ENCODE data around the gene MLLT3.

Gene MLLT3

DNA sequence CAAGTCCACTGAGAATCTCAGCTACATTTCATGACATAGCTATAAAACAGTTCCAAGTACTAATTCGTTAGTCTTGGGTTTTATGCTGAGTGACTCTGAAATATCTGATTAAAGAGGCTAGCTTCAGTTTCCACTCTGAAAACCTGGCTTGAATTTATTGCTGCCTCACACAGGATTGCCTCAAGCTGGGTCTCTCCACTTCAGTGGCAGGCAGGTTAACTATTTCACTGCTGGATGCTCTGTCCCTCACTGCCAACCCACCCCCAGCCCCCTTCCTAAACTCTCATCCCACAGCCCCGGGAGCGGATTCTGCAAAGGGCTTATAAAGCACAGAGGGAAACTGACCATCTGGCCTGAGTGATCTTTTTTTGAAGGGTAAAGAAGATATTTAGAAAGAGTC, 318.3 kb downstream of the MLLT3 start:
- POLR2A ChIA-PET = no interaction called here
- no peak for DNase-seq (ENCODE audit: extremely low spot score)
- TF ChIP-seq, protein P1, sequence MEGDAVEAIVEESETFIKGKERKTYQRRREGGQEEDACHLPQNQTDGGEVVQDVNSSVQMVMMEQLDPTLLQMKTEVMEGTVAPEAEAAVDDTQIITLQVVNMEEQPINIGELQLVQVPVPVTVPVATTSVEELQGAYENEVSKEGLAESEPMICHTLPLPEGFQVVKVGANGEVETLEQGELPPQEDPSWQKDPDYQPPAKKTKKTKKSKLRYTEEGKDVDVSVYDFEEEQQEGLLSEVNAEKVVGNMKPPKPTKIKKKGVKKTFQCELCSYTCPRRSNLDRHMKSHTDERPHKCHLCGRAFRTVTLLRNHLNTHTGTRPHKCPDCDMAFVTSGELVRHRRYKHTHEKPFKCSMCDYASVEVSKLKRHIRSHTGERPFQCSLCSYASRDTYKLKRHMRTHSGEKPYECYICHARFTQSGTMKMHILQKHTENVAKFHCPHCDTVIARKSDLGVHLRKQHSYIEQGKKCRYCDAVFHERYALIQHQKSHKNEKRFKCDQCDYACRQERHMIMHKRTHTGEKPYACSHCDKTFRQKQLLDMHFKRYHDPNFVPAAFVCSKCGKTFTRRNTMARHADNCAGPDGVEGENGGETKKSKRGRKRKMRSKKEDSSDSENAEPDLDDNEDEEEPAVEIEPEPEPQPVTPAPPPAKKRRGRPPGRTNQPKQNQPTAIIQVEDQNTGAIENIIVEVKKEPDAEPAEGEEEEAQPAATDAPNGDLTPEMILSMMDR (IDR thresholded peaks at IDR 0.05; ENCODE audit: control extremely low read depth, extremely low read depth, low read depth, missing control alignments) = no peak
- CTCF ChIA-PET = interaction anchor here (0.6 kb wide), 1 partner anchor 662 kb away, joined by 3 read pairs; no protein-coding TSS in a partner anchor

DNA sequence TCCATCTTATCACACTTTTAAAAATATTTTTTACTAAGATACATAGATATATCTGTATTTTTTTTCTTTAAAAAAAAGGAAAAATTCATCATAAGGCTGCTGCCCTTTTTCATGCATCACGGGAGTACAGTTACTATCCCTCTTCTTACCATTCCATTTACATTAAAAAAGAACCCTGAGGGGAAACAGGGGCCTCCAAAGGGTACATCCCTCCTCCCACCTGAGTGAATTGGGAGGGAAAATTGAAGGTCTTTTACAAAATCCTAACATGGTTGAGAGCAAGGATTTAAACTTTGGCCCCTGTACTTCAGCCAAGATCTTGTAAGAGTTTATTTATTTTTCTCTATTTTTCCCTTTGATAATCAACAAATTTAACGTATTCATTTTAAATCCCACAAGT, 319.2 kb downstream of the MLLT3 start:
- POLR2A ChIA-PET = no interaction called here
- no peak for DNase-seq (ENCODE audit: extremely low spot score)
- CTCF ChIA-PET = no interaction called here
- TF ChIP-seq, protein P1 (IDR thresholded peaks at IDR 0.05; ENCODE audit: control extremely low read depth, extremely low read depth, low read depth, missing control alignments) = no peak

DNA sequence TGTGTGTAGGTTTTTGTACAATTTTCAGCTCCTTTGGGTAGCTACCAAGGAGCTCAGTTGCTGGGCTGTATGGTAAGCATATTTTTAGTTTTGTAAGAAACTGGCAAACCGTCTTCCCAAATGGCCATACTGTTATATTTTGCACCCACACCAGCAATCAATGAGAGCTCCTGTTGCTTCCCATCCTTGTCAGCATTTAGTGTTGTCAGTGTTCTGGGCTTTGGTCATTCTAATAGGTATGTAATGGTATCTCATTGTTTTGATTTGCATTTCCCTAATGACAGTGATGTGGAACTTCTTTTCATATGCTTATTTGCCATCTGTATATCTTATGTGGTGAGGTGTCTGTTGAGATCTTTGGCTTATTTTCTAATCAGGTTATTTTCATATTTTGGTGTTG, 320.1 kb downstream of the MLLT3 start:
- ChIA-PET POLR2A (no interaction called here), CTCF (no interaction called here)
- no peak for DNase-seq (ENCODE audit: extremely low spot score)
- TF ChIP-seq, protein P1 (IDR thresholded peaks at IDR 0.05; ENCODE audit: control extremely low read depth, extremely low read depth, low read depth, missing control alignments) = no peak

DNA sequence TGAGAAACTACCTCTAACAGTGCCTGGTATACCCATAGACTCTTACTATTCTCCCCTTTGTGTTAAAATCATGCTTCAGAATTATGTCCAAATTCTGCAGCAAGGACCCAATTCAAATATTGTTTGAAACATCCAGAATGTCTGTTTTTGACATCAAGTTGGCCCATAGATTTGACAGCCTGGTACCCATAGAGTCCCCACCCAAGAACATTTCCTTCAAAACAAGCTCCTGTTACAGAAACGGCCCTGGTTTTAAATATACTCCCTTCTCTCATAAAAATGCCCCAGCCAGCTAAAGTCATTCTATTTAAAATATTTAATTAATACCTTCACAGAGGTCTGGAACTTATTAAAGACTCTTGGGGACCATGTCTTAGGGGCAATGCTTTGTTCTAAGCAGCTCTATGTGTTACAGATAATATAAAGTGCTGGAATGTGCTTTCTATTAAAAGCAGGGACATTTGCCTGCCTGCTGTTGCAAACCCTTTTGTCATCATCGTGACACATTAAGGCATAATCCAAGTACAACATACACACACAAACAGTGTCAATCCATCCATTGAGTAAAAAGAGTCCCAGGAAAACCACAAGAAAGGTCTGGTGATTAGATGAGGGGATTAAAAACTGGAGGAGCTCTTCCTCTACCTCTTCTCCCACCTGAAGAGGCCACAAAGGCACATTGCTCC, 321.7 kb downstream of the MLLT3 start:
- TF ChIP-seq, protein P1 (IDR thresholded peaks at IDR 0.05; ENCODE audit: control extremely low read depth, extremely low read depth, low read depth, missing control alignments) = no peak
- CTCF ChIA-PET = interaction anchor here (1.4 kb wide), 1 partner anchor 15 kb away, joined by 5 read pairs; no protein-coding TSS in a partner anchor
- DNase-seq (ENCODE audit: extremely low spot score) = no peak
- POLR2A ChIA-PET = interaction anchor here (0.6 kb wide), 1 partner anchor 1540 kb away, joined by 4 read pairs; no protein-coding TSS in a partner anchor

DNA sequence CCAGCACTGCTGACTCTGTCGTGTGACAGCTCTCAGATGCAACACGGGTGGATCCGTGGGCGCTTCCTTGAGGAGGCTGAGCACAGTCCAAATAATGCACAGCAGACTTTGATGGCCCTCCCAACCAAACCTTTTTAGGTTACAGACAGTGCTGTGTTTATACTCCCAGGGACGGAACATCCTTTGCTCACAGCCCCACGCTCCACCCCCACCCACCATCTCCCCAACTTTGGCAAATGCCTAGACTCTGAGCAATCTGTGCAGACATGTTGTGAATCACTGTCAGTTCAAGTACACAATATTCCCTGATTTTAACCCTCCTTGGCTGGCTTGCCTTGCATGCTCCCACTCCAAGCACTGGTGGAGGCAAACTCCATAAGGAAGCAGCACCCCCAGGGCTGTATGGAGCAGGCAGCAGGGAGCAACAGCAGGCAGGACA, 324.6 kb downstream of the MLLT3 start:
- POLR2A ChIA-PET = no interaction called here
- TF ChIP-seq, protein P1 (IDR thresholded peaks at IDR 0.05; ENCODE audit: control extremely low read depth, extremely low read depth, low read depth, missing control alignments) = no peak
- no peak for DNase-seq (ENCODE audit: extremely low spot score)
- CTCF ChIA-PET = no interaction called here

DNA sequence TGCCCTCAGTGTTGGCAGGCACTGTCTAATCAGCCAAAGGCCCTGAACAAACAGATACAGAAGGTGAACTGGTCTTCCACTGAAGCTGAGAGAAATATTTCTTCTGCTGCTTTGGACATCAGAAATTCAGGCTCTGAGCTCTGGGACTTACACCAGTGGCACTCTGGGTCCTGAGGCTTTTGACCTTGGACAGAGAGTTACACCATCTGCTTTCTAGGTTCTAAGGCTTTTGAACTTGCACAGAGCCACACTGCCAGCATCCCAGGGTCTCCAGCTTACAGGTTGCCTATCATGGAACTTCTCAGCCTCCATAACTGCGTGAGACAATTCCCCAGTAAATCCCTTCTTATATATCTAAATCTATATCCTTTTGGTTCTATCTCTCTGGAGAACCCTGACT, 326.7 kb downstream of the MLLT3 start:
- CTCF ChIA-PET = no interaction called here
- no peak for DNase-seq (ENCODE audit: extremely low spot score)
- POLR2A ChIA-PET = no interaction called here
- TF ChIP-seq, protein P1 (IDR thresholded peaks at IDR 0.05; ENCODE audit: control extremely low read depth, extremely low read depth, low read depth, missing control alignments) = no peak
